ENCODE measurements around the gene GABRB1. TPM values are rescaled to one million over a fixed set of nuclear protein-coding genes. Genes with fewer than 3 reads are reported as not detected.

The GABRB1 gene
- polyA plus RNA-seq, 2 donors = not detected

DNA sequence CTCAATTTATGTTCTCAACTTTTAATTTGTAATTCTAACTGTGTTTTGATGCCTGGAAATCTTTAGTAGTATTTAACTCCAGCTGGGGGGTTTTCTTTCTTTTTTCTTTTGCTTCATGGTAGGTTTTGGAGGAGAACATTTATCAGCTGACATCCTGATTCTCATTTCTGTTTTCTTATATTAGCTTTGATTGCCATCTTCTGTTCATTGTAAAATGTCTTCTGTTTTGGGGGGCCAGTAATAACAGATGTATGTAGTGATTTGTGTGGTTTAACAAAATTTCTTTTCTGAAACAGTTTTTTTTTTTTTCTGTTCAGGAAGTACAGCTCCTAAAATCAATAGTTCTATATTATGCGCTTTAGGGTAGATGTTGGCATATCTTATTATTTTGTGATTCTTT, 182.2 kb downstream of the GABRB1 start:
- no peak overlapping the region for H3K4me3 ChIP-seq (ENCODE audit: low read depth in 1 of 2, low read length in 2 of 2)
- WGBS, 2 donors = 75 to 93% methylated on average over 1 of the region's 1 CpG
- H3K36me3 ChIP-seq (ENCODE audit: control insufficient read depth in 2 of 2, insufficient read depth in 2 of 2, low read length in 1 of 2) = no peaks in the 10 kb centered on the region
- no peaks in the 10 kb centered on the region for H3K4me1 ChIP-seq (ENCODE audit: control insufficient read depth in 2 of 2, insufficient read depth in 2 of 2, low read length in 1 of 2)
- no peaks in the 10 kb centered on the region for H3K9me3 ChIP-seq (ENCODE audit: control insufficient read depth in 2 of 2, insufficient read depth in 1 of 2, low read depth in 1 of 2, low read length in 1 of 2)
- H3K27me3 ChIP-seq (ENCODE audit: control insufficient read depth in 1 of 2, insufficient read depth in 2 of 2, low read length in 2 of 2) = no peaks in the 10 kb centered on the region
- no peak overlapping the region for H3K27ac ChIP-seq (ENCODE audit: low read depth in 2 of 2, low read length in 1 of 2)

DNA sequence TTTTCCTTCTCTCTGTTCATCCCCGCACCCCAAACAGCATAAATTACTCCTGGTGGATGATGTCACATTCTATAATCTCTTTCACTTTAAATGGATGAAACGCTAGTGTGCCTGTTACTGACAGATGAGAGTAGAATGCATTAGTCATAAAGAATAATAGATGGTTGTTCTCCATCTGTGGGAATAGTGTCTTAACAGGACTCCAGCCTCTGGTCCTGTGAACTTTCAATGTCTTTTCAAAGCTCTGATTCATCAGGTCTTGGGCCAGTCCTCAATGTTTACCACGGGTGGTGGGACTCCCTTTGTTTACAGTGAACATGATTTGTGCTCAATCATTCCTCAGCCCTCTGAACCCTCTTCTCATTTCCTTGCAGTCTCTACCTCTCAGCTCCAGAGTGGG, 182.6 kb downstream of the GABRB1 start:
- no peaks in the 10 kb centered on the region for H3K36me3 ChIP-seq (ENCODE audit: control insufficient read depth in 2 of 2, insufficient read depth in 2 of 2, low read length in 1 of 2)
- H3K9me3 ChIP-seq (ENCODE audit: control insufficient read depth in 2 of 2, insufficient read depth in 1 of 2, low read depth in 1 of 2, low read length in 1 of 2) = no peaks in the 10 kb centered on the region
- H3K27ac ChIP-seq (ENCODE audit: low read depth in 2 of 2, low read length in 1 of 2) = no peak overlapping the region
- H3K4me1 ChIP-seq (ENCODE audit: control insufficient read depth in 2 of 2, insufficient read depth in 2 of 2, low read length in 1 of 2) = no peaks in the 10 kb centered on the region
- H3K27me3 ChIP-seq (ENCODE audit: control insufficient read depth in 1 of 2, insufficient read depth in 2 of 2, low read length in 2 of 2) = no peaks in the 10 kb centered on the region
- H3K4me3 ChIP-seq (ENCODE audit: low read depth in 1 of 2, low read length in 2 of 2) = no peak overlapping the region
- WGBS, 2 donors = 35 to 46% methylated on average over 3 of the region's 3 CpGs

DNA sequence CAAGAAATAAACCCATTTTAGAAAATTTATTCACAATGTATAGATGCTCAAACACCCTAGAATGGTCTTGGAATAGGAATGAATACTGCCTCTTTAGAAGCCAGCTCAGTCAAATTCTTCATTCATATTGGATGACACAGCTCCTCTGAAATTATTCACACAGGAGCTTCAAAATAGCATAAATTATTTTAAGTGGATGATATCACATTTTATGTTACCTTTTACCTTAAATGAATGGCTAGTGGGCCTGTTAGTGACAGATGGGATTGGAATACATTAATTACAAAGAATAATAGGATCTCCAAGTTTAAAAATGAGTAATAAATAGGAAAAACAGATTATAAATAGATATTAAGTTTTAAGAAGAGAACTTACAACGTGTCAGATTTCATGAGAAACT, 184.4 kb downstream of the GABRB1 start:
- 16 to 18% methylated on average over 1 of the region's 1 CpG for WGBS, 2 donors

DNA sequence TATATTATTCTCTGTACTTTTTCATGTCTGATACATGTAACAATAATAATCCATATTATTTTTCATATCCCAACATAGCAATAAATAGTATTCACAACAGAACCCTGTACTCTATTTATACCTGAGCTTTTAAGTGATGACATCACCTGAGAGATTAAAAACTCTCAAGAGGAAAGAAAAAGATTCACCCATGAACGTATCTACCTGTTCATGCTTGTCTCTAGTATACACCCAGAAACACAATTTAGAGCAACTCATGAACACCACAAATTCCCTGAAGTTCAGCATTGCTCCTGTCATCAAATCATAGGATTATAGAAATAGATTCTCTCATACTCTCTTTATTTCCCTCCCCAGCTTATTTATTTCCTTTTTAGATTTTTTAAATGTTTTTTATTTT, 185.9 kb downstream of the GABRB1 start:
- WGBS, 2 donors = 51 to 58% methylated on average over 1 of the region's 1 CpG

More for the DNA sequence above, 184.4 kb downstream of the GABRB1 start:
- no peak overlapping the region for H3K4me3 ChIP-seq (ENCODE audit: low read depth in 1 of 2, low read length in 2 of 2)
- no peaks in the 10 kb centered on the region for H3K27me3 ChIP-seq (ENCODE audit: control insufficient read depth in 1 of 2, insufficient read depth in 2 of 2, low read length in 2 of 2)
- H3K27ac ChIP-seq (ENCODE audit: low read depth in 2 of 2, low read length in 1 of 2) = no peak overlapping the region
- no peaks in the 10 kb centered on the region for H3K36me3 ChIP-seq (ENCODE audit: control insufficient read depth in 2 of 2, insufficient read depth in 2 of 2, low read length in 1 of 2)
- H3K9me3 ChIP-seq (ENCODE audit: control insufficient read depth in 2 of 2, insufficient read depth in 1 of 2, low read depth in 1 of 2, low read length in 1 of 2) = no peaks in the 10 kb centered on the region
- no peaks in the 10 kb centered on the region for H3K4me1 ChIP-seq (ENCODE audit: control insufficient read depth in 2 of 2, insufficient read depth in 2 of 2, low read length in 1 of 2)

DNA sequence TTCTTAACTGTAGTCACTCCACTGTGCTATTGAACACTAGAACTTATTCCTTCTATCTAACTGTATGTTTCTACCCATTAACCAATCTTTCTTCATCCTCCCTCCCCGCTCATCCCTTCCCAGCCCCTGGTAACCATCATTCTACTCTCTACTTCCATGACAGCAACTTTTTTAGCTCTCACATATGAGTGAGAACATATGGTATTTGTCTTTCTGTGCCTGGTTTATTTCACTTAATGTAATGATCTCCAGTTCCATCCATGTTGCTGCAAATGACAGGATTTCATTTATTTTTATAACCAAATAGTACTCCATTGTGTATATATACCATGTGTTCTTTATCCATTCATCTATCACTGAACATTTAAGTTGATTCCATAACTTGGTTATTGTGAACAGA, 186.5 kb downstream of the GABRB1 start:
- no peak overlapping the region for H3K27ac ChIP-seq (ENCODE audit: low read depth in 2 of 2, low read length in 1 of 2)
- no peak overlapping the region for H3K4me3 ChIP-seq (ENCODE audit: low read depth in 1 of 2, low read length in 2 of 2)
- H3K27me3 ChIP-seq (ENCODE audit: control insufficient read depth in 1 of 2, insufficient read depth in 2 of 2, low read length in 2 of 2) = no peaks in the 10 kb centered on the region
- 66 to 73% methylated on average over 1 of the region's 1 CpG for WGBS, 2 donors
- H3K36me3 ChIP-seq (ENCODE audit: control insufficient read depth in 2 of 2, insufficient read depth in 2 of 2, low read length in 1 of 2) = no peaks in the 10 kb centered on the region
- no peaks in the 10 kb centered on the region for H3K4me1 ChIP-seq (ENCODE audit: control insufficient read depth in 2 of 2, insufficient read depth in 2 of 2, low read length in 1 of 2)
- no peaks in the 10 kb centered on the region for H3K9me3 ChIP-seq (ENCODE audit: control insufficient read depth in 2 of 2, insufficient read depth in 1 of 2, low read depth in 1 of 2, low read length in 1 of 2)

More for the DNA sequence above, 185.9 kb downstream of the GABRB1 start:
- H3K9me3 ChIP-seq (ENCODE audit: control insufficient read depth in 2 of 2, insufficient read depth in 1 of 2, low read depth in 1 of 2, low read length in 1 of 2) = no peaks in the 10 kb centered on the region
- H3K4me1 ChIP-seq (ENCODE audit: control insufficient read depth in 2 of 2, insufficient read depth in 2 of 2, low read length in 1 of 2) = no peaks in the 10 kb centered on the region
- no peak overlapping the region for H3K27ac ChIP-seq (ENCODE audit: low read depth in 2 of 2, low read length in 1 of 2)
- no peaks in the 10 kb centered on the region for H3K36me3 ChIP-seq (ENCODE audit: control insufficient read depth in 2 of 2, insufficient read depth in 2 of 2, low read length in 1 of 2)
- H3K27me3 ChIP-seq (ENCODE audit: control insufficient read depth in 1 of 2, insufficient read depth in 2 of 2, low read length in 2 of 2) = no peaks in the 10 kb centered on the region
- no peak overlapping the region for H3K4me3 ChIP-seq (ENCODE audit: low read depth in 1 of 2, low read length in 2 of 2)

DNA sequence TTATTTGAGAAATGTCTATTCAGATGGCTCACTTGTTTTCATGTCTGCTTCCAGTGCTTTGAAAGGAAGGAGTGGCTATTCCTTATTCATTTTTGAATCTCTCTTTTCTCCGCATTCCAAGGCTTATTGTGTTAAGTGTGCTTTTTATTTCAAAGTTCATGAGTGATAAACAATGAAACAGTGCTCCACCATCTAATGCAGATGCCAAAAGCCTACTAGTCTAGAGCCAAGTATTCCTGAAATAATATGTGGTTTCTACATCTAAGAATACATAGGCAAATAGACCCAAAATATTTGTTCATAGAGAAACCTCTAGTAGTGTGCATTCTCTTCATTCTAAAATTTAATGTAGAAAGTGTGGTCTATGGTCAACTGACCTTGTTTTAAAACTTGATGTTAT, 187.3 kb downstream of the GABRB1 start:
- no peak overlapping the region for H3K4me3 ChIP-seq (ENCODE audit: low read depth in 1 of 2, low read length in 2 of 2)
- H3K27ac ChIP-seq (ENCODE audit: low read depth in 2 of 2, low read length in 1 of 2) = no peak overlapping the region
- H3K9me3 ChIP-seq (ENCODE audit: control insufficient read depth in 2 of 2, insufficient read depth in 1 of 2, low read depth in 1 of 2, low read length in 1 of 2) = no peaks in the 10 kb centered on the region
- H3K27me3 ChIP-seq (ENCODE audit: control insufficient read depth in 1 of 2, insufficient read depth in 2 of 2, low read length in 2 of 2) = no peaks in the 10 kb centered on the region
- no peaks in the 10 kb centered on the region for H3K36me3 ChIP-seq (ENCODE audit: control insufficient read depth in 2 of 2, insufficient read depth in 2 of 2, low read length in 1 of 2)
- H3K4me1 ChIP-seq (ENCODE audit: control insufficient read depth in 2 of 2, insufficient read depth in 2 of 2, low read length in 1 of 2) = no peaks in the 10 kb centered on the region
- 64 to 78% methylated on average over 1 of the region's 1 CpG for WGBS, 2 donors

DNA sequence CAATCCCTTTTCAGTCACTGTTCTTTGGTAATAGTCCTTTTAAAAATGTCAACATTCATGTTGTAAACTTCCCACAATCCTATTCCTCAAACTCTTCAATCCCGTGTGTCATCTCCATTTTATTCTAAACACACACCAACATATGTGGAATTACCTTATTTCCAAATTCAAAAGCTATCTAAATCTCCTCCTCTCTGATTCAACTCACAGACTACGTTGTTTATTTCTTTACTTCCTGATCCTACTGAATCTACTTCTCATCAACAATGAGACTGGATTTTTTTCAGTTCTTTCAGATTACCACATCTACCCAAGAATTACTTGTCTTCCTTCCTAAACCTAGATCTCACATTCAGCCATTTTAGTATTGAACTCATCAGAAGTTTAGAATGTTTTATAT, 188.2 kb downstream of the GABRB1 start:
- Histone ChIP-seq H3K27ac (ENCODE audit: low read depth in 2 of 2, low read length in 1 of 2) (no peak overlapping the region), H3K36me3 (ENCODE audit: control insufficient read depth in 2 of 2, insufficient read depth in 2 of 2, low read length in 1 of 2) (no peaks in the 10 kb centered on the region), H3K9me3 (ENCODE audit: control insufficient read depth in 2 of 2, insufficient read depth in 1 of 2, low read depth in 1 of 2, low read length in 1 of 2) (no peaks in the 10 kb centered on the region), H3K4me3 (ENCODE audit: low read depth in 1 of 2, low read length in 2 of 2) (no peak overlapping the region), H3K4me1 (ENCODE audit: control insufficient read depth in 2 of 2, insufficient read depth in 2 of 2, low read length in 1 of 2) (no peaks in the 10 kb centered on the region), H3K27me3 (ENCODE audit: control insufficient read depth in 1 of 2, insufficient read depth in 2 of 2, low read length in 2 of 2) (no peaks in the 10 kb centered on the region)
- 54 to 62% methylated on average over 2 of the region's 2 CpGs for WGBS, 2 donors

DNA sequence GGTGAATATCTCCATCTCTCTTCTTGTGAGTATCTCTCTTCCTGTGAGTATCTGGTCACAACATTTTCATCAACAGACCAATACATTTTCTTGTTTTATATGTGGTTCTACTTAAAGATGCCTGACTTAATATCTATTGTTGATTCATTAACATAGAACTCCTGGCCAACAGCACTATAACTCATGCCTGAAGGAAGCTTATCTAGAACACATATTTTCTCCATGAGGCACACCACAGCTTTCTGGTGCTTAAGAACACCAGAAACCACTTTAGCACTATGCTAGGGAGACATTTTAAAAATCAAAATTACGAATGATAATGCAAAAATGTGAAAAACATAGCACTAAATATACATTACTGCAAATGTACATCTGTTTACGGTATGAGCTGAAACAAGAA, 190.4 kb downstream of the GABRB1 start:
- Histone ChIP-seq H3K4me3 (ENCODE audit: low read depth in 1 of 2, low read length in 2 of 2) (no peak overlapping the region), H3K36me3 (ENCODE audit: control insufficient read depth in 2 of 2, insufficient read depth in 2 of 2, low read length in 1 of 2) (no peaks in the 10 kb centered on the region), H3K4me1 (ENCODE audit: control insufficient read depth in 2 of 2, insufficient read depth in 2 of 2, low read length in 1 of 2) (no peaks in the 10 kb centered on the region), H3K27me3 (ENCODE audit: control insufficient read depth in 1 of 2, insufficient read depth in 2 of 2, low read length in 2 of 2) (no peaks in the 10 kb centered on the region), H3K9me3 (ENCODE audit: control insufficient read depth in 2 of 2, insufficient read depth in 1 of 2, low read depth in 1 of 2, low read length in 1 of 2) (no peaks in the 10 kb centered on the region), H3K27ac (ENCODE audit: low read depth in 2 of 2, low read length in 1 of 2) (no peak overlapping the region)
- 62 to 71% methylated on average over 2 of the region's 2 CpGs for WGBS, 2 donors

DNA sequence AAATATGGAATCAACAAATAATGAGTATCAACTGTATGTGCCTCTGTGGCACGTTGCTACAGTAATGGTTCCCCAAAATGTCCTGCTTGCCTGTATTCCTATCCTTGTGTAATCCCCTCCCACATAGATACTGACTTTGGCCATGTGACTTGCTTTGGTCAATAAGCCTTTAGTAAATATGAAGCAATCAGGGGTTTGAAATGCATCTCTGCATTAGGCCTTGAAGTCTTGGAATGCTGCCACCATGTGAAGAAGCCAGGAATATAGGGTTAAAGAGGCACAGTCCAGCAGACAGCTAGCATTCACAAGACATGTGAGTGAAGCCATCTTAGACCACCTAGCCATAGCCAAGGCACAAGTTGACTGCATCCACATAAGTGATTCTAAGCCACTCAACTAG, 190.9 kb downstream of the GABRB1 start:
- H3K4me3 ChIP-seq (ENCODE audit: low read depth in 1 of 2, low read length in 2 of 2) = no peak overlapping the region
- no peaks in the 10 kb centered on the region for H3K27me3 ChIP-seq (ENCODE audit: control insufficient read depth in 1 of 2, insufficient read depth in 2 of 2, low read length in 2 of 2)
- H3K27ac ChIP-seq (ENCODE audit: low read depth in 2 of 2, low read length in 1 of 2) = no peak overlapping the region
- no peaks in the 10 kb centered on the region for H3K36me3 ChIP-seq (ENCODE audit: control insufficient read depth in 2 of 2, insufficient read depth in 2 of 2, low read length in 1 of 2)
- no peaks in the 10 kb centered on the region for H3K9me3 ChIP-seq (ENCODE audit: control insufficient read depth in 2 of 2, insufficient read depth in 1 of 2, low read depth in 1 of 2, low read length in 1 of 2)
- WGBS, 2 donors = 76 to 80% methylated on average over 1 of the region's 1 CpG
- no peaks in the 10 kb centered on the region for H3K4me1 ChIP-seq (ENCODE audit: control insufficient read depth in 2 of 2, insufficient read depth in 2 of 2, low read length in 1 of 2)

DNA sequence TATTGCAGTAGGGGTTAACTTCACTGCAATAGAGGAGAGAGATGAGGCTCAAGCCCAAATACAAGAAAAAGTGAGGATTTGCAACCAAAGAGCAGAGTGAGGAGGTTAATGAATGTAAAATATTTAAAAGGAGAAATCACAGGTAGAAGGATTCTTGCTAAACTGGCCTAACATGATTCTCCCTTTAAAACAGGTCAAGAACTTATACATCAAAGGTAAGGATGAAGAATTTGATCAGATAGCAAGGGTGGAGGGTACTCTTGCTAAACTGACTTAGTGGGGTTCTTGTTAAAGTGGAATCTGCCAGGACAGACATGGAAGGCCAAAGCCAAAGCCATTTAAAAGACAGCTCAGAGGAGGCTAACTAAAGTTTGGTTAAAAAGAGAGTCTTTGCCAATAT, 193.0 kb downstream of the GABRB1 start:
- no peak overlapping the region for H3K4me3 ChIP-seq (ENCODE audit: low read depth in 1 of 2, low read length in 2 of 2)
- no peaks in the 10 kb centered on the region for H3K9me3 ChIP-seq (ENCODE audit: control insufficient read depth in 2 of 2, insufficient read depth in 1 of 2, low read depth in 1 of 2, low read length in 1 of 2)
- H3K36me3 ChIP-seq (ENCODE audit: control insufficient read depth in 2 of 2, insufficient read depth in 2 of 2, low read length in 1 of 2) = no peaks in the 10 kb centered on the region
- no peaks in the 10 kb centered on the region for H3K27me3 ChIP-seq (ENCODE audit: control insufficient read depth in 1 of 2, insufficient read depth in 2 of 2, low read length in 2 of 2)
- no peak overlapping the region for H3K27ac ChIP-seq (ENCODE audit: low read depth in 2 of 2, low read length in 1 of 2)
- no peaks in the 10 kb centered on the region for H3K4me1 ChIP-seq (ENCODE audit: control insufficient read depth in 2 of 2, insufficient read depth in 2 of 2, low read length in 1 of 2)

All from esophagus (tissue), 2 donors.